SK-N-SH treated with all-trans-retinoic acid at 6 μM for 48 hours (cell line): Measurements from ENCODE around the gene CSDE1.

Source experiments
- ATAC-seq: fragments of 200-7000 bp; cut with Tn5 transposase; 3 replicates; pipeline ENCODE4 v1.9.1; 2020; ENCODE audit warnings: mild to moderate bottlenecking, moderate library complexity
- ARNTL ChIP-seq: fragments of 450-650 bp; formaldehyde crosslinking; IDR thresholded peaks from 2 replicates; pipeline ENCODE4 v1.5.0; 2020; ENCODE audit warnings: low read depth, mild to moderate bottlenecking, moderate library complexity, borderline replicate concordance
- BACH2 ChIP-seq: fragments of 250-450 bp; sonication (Bioruptor Pico); IDR thresholded peaks from 2 replicates; pipeline ENCODE4 v1.9.0; 2021; ENCODE audit warnings: mild to moderate bottlenecking, borderline replicate concordance
- ESRRG ChIP-seq: fragments of 250-450 bp; sonication (Bioruptor Pico); IDR thresholded peaks from 2 replicates; pipeline ENCODE4 v1.6.1; 2021; ENCODE audit warnings: mild to moderate bottlenecking
- GLIS3 ChIP-seq: fragments of 250-450 bp; sonication (Bioruptor Pico); IDR thresholded peaks from 2 replicates; pipeline ENCODE4 v1.5.0; 2020; ENCODE audit warnings: mild to moderate bottlenecking, moderate library complexity
- ISL1 ChIP-seq: fragments of 250-450 bp; sonication (Bioruptor Pico); IDR thresholded peaks from 2 replicates; pipeline ENCODE4 v2.1.2; 2022; ENCODE audit warnings: mild to moderate bottlenecking, moderate library complexity
- OSR1 ChIP-seq: fragments of 250-450 bp; sonication (Bioruptor Pico); IDR thresholded peaks from 2 replicates; pipeline ENCODE4 v1.8.0; 2022; ENCODE audit warnings: moderate library complexity, mild to moderate bottlenecking, inconsistent platforms
- PATZ1 ChIP-seq: fragments of 250-450 bp; sonication (Bioruptor Pico); IDR thresholded peaks from 2 replicates; pipeline ENCODE4 v1.8.0; 2020; ENCODE audit warnings: mild to moderate bottlenecking, moderate library complexity, borderline replicate concordance
- PPARA ChIP-seq: fragments of 250-450 bp; sonication (Bioruptor Pico); IDR thresholded peaks from 2 replicates; pipeline ENCODE4 v1.5.0; 2020; ENCODE audit warnings: mild to moderate bottlenecking, borderline replicate concordance
- RARB ChIP-seq: fragments of 250-450 bp; sonication (Bioruptor Pico); IDR thresholded peaks from 2 replicates; pipeline ENCODE4 v1.8.0; 2021; ENCODE audit warnings: mild to moderate bottlenecking, moderate library complexity
- TCF4 ChIP-seq: fragments of 250-450 bp; sonication (Bioruptor Pico); IDR thresholded peaks from 2 replicates; pipeline ENCODE4 v1.8.0; 2021; ENCODE audit warnings: mild to moderate bottlenecking, moderate library complexity, borderline replicate concordance
- TOX ChIP-seq: fragments of 250-450 bp; sonication (Bioruptor Pico); IDR thresholded peaks from 2 replicates; pipeline ENCODE4 v1.8.0; 2021; ENCODE audit warnings: mild to moderate bottlenecking, moderate library complexity, borderline replicate concordance
- ZC3H10 ChIP-seq: fragments of 250-450 bp; sonication (Bioruptor Pico); IDR thresholded peaks from 2 replicates; pipeline ENCODE4 v1.5.1; 2021; ENCODE audit warnings: mild to moderate bottlenecking, moderate library complexity
- ZFP3 ChIP-seq: fragments of 250-450 bp; sonication (Bioruptor Pico); IDR thresholded peaks from 2 replicates; pipeline ENCODE4 v1.5.0; 2020; ENCODE audit warnings: mild to moderate bottlenecking, moderate library complexity
- ZFP30 ChIP-seq: fragments of 450-650 bp; formaldehyde crosslinking; IDR thresholded peaks from 2 replicates; pipeline ENCODE4 v1.5.0; 2022; ENCODE audit warnings: mild to moderate bottlenecking, moderate library complexity
- ZNF565 ChIP-seq: fragments of 450-650 bp; formaldehyde crosslinking; conservative IDR thresholded peaks from 2 replicates; pipeline ENCODE4 v1.5.0; 2020; ENCODE audit warnings: low read depth, mild to moderate bottlenecking, moderate library complexity
- ZNF70 ChIP-seq: fragments of 450-650 bp; formaldehyde crosslinking; IDR thresholded peaks from 2 replicates; pipeline ENCODE4 v1.5.0; 2020; ENCODE audit warnings: mild to moderate bottlenecking, moderate library complexity
- ZNF8 ChIP-seq: fragments of 450-650 bp; formaldehyde crosslinking; IDR thresholded peaks from 2 replicates; pipeline ENCODE4 v1.5.0; 2020; ENCODE audit warnings: mild to moderate bottlenecking, moderate library complexity
- TF ChIP-seq, protein P1 (sequence below): fragments of 250-450 bp; sonication (Bioruptor Pico); IDR thresholded peaks from 2 replicates; pipeline ENCODE4 v1.5.0; 2020; ENCODE audit warnings: mild to moderate bottlenecking, moderate library complexity
- TF ChIP-seq, protein P2 (sequence below): fragments of 250-450 bp; sonication (Bioruptor Pico); IDR thresholded peaks from 2 replicates; pipeline ENCODE4 v1.5.1; 2020; ENCODE audit warnings: low read depth, mild to moderate bottlenecking, moderate library complexity
- TF ChIP-seq, protein P3 (sequence below): fragments of 250-450 bp; sonication (Bioruptor Pico); IDR thresholded peaks from 2 replicates; pipeline ENCODE4 v1.5.1; 2021; ENCODE audit warnings: mild to moderate bottlenecking, moderate library complexity
- TF ChIP-seq, protein P4 (sequence below): fragments of 250-450 bp; sonication (Bioruptor Pico); IDR thresholded peaks from 2 replicates; pipeline ENCODE4 v1.8.0; 2021; ENCODE audit warnings: low read depth, mild to moderate bottlenecking, moderate library complexity, borderline replicate concordance

Gene CSDE1

GRCh38 chr1:114764689-114765088 lies 6.9 kb upstream of the CSDE1 start:
- no peak for TF ChIP-seq ARNTL (CRISPR knock-in tag)
- TF ChIP-seq ZNF8 (CRISPR knock-in tag) = no peak
- TF ChIP-seq, protein P1, sequence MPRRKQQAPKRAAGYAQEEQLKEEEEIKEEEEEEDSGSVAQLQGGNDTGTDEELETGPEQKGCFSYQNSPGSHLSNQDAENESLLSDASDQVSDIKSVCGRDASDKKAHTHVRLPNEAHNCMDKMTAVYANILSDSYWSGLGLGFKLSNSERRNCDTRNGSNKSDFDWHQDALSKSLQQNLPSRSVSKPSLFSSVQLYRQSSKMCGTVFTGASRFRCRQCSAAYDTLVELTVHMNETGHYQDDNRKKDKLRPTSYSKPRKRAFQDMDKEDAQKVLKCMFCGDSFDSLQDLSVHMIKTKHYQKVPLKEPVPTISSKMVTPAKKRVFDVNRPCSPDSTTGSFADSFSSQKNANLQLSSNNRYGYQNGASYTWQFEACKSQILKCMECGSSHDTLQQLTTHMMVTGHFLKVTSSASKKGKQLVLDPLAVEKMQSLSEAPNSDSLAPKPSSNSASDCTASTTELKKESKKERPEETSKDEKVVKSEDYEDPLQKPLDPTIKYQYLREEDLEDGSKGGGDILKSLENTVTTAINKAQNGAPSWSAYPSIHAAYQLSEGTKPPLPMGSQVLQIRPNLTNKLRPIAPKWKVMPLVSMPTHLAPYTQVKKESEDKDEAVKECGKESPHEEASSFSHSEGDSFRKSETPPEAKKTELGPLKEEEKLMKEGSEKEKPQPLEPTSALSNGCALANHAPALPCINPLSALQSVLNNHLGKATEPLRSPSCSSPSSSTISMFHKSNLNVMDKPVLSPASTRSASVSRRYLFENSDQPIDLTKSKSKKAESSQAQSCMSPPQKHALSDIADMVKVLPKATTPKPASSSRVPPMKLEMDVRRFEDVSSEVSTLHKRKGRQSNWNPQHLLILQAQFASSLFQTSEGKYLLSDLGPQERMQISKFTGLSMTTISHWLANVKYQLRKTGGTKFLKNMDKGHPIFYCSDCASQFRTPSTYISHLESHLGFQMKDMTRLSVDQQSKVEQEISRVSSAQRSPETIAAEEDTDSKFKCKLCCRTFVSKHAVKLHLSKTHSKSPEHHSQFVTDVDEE = no peak
- TF ChIP-seq, protein P2, sequence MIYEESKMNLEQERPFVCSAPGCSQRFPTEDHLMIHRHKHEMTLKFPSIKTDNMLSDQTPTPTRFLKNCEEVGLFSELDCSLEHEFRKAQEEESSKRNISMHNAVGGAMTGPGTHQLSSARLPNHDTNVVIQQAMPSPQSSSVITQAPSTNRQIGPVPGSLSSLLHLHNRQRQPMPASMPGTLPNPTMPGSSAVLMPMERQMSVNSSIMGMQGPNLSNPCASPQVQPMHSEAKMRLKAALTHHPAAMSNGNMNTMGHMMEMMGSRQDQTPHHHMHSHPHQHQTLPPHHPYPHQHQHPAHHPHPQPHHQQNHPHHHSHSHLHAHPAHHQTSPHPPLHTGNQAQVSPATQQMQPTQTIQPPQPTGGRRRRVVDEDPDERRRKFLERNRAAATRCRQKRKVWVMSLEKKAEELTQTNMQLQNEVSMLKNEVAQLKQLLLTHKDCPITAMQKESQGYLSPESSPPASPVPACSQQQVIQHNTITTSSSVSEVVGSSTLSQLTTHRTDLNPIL = no peak
- TF ChIP-seq, protein P3, sequence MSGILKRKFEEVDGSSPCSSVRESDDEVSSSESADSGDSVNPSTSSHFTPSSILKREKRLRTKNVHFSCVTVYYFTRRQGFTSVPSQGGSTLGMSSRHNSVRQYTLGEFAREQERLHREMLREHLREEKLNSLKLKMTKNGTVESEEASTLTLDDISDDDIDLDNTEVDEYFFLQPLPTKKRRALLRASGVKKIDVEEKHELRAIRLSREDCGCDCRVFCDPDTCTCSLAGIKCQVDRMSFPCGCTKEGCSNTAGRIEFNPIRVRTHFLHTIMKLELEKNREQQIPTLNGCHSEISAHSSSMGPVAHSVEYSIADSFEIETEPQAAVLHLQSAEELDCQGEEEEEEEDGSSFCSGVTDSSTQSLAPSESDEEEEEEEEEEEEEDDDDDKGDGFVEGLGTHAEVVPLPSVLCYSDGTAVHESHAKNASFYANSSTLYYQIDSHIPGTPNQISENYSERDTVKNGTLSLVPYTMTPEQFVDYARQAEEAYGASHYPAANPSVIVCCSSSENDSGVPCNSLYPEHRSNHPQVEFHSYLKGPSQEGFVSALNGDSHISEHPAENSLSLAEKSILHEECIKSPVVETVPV (CRISPR knock-in tag) = no peak
- TF ChIP-seq TCF4 (CRISPR knock-in tag) = no peak
- no peak for TF ChIP-seq ZFP30
- TF ChIP-seq ESRRG (CRISPR knock-in tag) = no peak
- TF ChIP-seq ZNF565 (CRISPR knock-in tag) = no peak
- no peak for TF ChIP-seq ZNF70 (CRISPR knock-in tag)
- TF ChIP-seq PATZ1 (CRISPR knock-in tag) = no peak
- TF ChIP-seq BACH2 (CRISPR knock-in tag) = no peak
- TF ChIP-seq TOX (CRISPR knock-in tag) = no peak
- TF ChIP-seq OSR1 (CRISPR knock-in tag) = no peak
- TF ChIP-seq ZFP3 (CRISPR knock-in tag) = no peak
- TF ChIP-seq, protein P4, sequence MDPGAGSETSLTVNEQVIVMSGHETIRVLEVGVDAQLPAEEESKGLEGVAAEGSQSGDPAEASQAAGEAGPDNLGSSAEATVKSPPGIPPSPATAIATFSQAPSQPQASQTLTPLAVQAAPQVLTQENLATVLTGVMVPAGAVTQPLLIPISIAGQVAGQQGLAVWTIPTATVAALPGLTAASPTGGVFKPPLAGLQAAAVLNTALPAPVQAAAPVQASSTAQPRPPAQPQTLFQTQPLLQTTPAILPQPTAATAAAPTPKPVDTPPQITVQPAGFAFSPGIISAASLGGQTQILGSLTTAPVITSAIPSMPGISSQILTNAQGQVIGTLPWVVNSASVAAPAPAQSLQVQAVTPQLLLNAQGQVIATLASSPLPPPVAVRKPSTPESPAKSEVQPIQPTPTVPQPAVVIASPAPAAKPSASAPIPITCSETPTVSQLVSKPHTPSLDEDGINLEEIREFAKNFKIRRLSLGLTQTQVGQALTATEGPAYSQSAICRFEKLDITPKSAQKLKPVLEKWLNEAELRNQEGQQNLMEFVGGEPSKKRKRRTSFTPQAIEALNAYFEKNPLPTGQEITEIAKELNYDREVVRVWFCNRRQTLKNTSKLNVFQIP (CRISPR knock-in tag) = no peak
- no peak for TF ChIP-seq ISL1 (CRISPR knock-in tag)
- no peak for TF ChIP-seq GLIS3 (CRISPR knock-in tag)
- TF ChIP-seq PPARA = no peak
- no peak for TF ChIP-seq ZC3H10 (CRISPR knock-in tag)
- no peak for ATAC-seq

GRCh38 chr1:114758256-114758832 lies 560 bp upstream of the CSDE1 start:
- no peak for ATAC-seq
- 0 out of 2 replicates have a peak, but pooled peaks have one; percentile 19 for TF ChIP-seq ZNF565 (CRISPR knock-in tag)
- no peak for TF ChIP-seq TOX (CRISPR knock-in tag)

DNA sequence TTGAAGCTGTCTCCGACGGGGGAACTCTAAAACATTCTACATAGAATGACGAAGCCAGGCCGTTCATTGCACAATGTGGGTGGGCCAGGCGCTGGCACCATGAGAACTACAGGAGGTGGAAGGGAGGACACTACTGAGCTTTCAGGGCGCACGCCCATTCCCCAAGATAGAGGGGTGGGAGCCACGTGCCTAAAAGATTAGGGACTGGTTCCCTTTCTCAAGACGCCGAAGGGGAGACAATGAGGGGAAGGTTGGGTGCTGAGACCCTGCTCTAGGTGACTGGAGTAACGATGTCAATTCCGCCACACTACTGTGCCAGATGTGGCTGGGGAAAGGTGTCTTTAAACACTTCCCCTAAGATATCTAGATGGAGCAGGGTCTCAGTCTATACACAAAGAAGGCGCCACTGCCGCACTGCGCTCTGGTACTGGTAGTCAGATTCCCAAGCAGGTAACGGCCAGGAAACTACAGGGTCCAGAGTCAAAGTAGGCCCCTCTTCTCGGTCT lies 782 bp downstream of the CSDE1 start:
- no peak for ATAC-seq
- TF ChIP-seq ZFP30 = no peak
- TF ChIP-seq PPARA = no peak
- no peak for TF ChIP-seq RARB
- TF ChIP-seq TOX (CRISPR knock-in tag) = no peak
